Stimulated activated CD8-positive, alpha-beta memory T cell treated with anti-CD3 and anti-CD28 coated beads, Interleukin-7, amount 100 ng/mL, for 4 hours (primary cell): Measurements from ENCODE around the gene QTRT2.

Experiments used
- DNase-seq, 2 donors: peaks; one replicate each; pipeline ENCODE4 v3.0.0-alpha.2; 2020; ENCODE audit warnings: low read depth in 2 of 2

The QTRT2 gene

GRCh38 chr3:114056130-114057010 lies at the start of gene QTRT2, which contains the start of gene CCDC191:
TSS of gene QTRT2 (plus strand) at chr3:114056737. CDS start at chr3:114065258, 8,521 bp downstream.
TSS of gene CCDC191 (minus strand) at chr3:114056526. CDS start at chr3:114056466, 60 bp downstream.
- peak; percentile 97 to 99 for DNase-seq

GRCh38 chr3:114011059-114011797 lies 45.3 kb upstream of the QTRT2 start:
- DNase-seq: no peak

GRCh38 chr3:114014211-114014610 lies 42.3 kb upstream of the QTRT2 start:
- no peak for DNase-seq

GRCh38 chr3:114019486-114019885 lies 37.1 kb upstream of the QTRT2 start:
- no peak for DNase-seq

- DNase-seq: no peak
These were observed 35.6 kb upstream of the QTRT2 start for GRCh38 chr3:114020907-114021306.

- DNase-seq: no peak
These were observed 34.3 kb upstream of the QTRT2 start for GRCh38 chr3:114022145-114022802.

- DNase-seq: no peak
These were observed 31.1 kb upstream of the QTRT2 start for GRCh38 chr3:114025451-114025850.

GRCh38 chr3:114026331-114026730 lies 30.2 kb upstream of the QTRT2 start:
- no peak for DNase-seq

- DNase-seq: no peak
These were observed 22.8 kb upstream of the QTRT2 start for GRCh38 chr3:114033721-114034120.

GRCh38 chr3:114034211-114034610 lies 22.3 kb upstream of the QTRT2 start:
- no peak for DNase-seq

GRCh38 chr3:114034787-114035545 lies 21.6 kb upstream of the QTRT2 start:
- no peak for DNase-seq

- DNase-seq: no peak
These were observed 20.6 kb upstream of the QTRT2 start for GRCh38 chr3:114035896-114036295.

GRCh38 chr3:114043205-114043604 lies 13.3 kb upstream of the QTRT2 start:
- DNase-seq: no peak

- no peak for DNase-seq
These were observed 4.3 kb upstream of the QTRT2 start for GRCh38 chr3:114052216-114052615.

- no peak for DNase-seq
These were observed 442 bp downstream of the QTRT2 start for GRCh38 chr3:114057011-114057347.

GRCh38 chr3:114058646-114059045 lies 2.1 kb downstream of the QTRT2 start:
- DNase-seq: no peak

- no peak for DNase-seq
These were observed 4.5 kb downstream of the QTRT2 start for GRCh38 chr3:114060906-114061655.

GRCh38 chr3:114067804-114068203 lies 11.3 kb downstream of the QTRT2 start:
- no peak for DNase-seq

GRCh38 chr3:114068336-114068735 lies 11.8 kb downstream of the QTRT2 start:
- DNase-seq: no peak

- DNase-seq: no peak
These were observed 15.2 kb downstream of the QTRT2 start for GRCh38 chr3:114071786-114072185.

GRCh38 chr3:114076711-114077110 lies 20.2 kb downstream of the QTRT2 start:
- DNase-seq: no peak
